Upper lobe of left lung (tissue), 6 donors: Measurements from ENCODE around the gene CCDC124. TPM values are rescaled to one million over a fixed set of nuclear protein-coding genes. Genes with fewer than 3 reads are reported as not detected.
A peak's percentile ranks its signal among the peaks of the same experiment; 100 is the strongest.

Source experiments
- ATAC-seq, 2 donors: fragments of 200-7000 bp; cut with Tn5 transposase; one replicate each; pipeline ENCODE4 v1.9.1; 2022; ENCODE audit warnings: mild to moderate bottlenecking in 2 of 2, moderate library complexity in 2 of 2; ENCODE audit not compliant: low FRiP score in 2 of 2
- DNase-seq, 2 donors: peaks; one replicate each; pipeline ENCODE4 v3.0.0-alpha.2; 2019 to 2020
- H3K27ac ChIP-seq, 4 donors: fragments of 200-600 bp; sonication (generic); one replicate each; pipeline ENCODE4 v1.5.1; 2016 to 2019
- H3K27me3 ChIP-seq, 4 donors: fragments of 200-600 bp; sonication (generic); one replicate each; pipeline ENCODE4 v1.5.1; 2017 to 2019
- H3K36me3 ChIP-seq, 4 donors: fragments of 200-600 bp; sonication (generic); one replicate each; pipeline ENCODE4 v1.5.1; 2016 to 2019
- H3K4me1 ChIP-seq, 4 donors: fragments of 200-600 bp; sonication (generic); one replicate each; pipeline ENCODE4 v1.5.1; 2018 to 2019
- H3K4me3 ChIP-seq, 4 donors: fragments of 200-600 bp; sonication (generic); one replicate each; pipeline ENCODE4 v1.5.1; 2017 to 2019; ENCODE audit warnings: mild to moderate bottlenecking in 2 of 4, moderate library complexity in 1 of 4
- H3K9me3 ChIP-seq, 4 donors: fragments of 200-600 bp; sonication (generic); one replicate each; pipeline ENCODE4 v1.5.1; 2018 to 2019
- EP300 ChIP-seq, 4 donors: sonication (generic); formaldehyde crosslinking; IDR thresholded peaks; one replicate each; pipeline ENCODE4 v1.5.1; 2017; ENCODE audit warnings: antibody characterized with exemption in 4 of 4, control low read depth in 2 of 4
- POLR2A ChIP-seq, 4 donors: fragments of 450-650 bp; IDR thresholded peaks; one replicate each; pipeline ENCODE4 v1.5.1; 2016 to 2017; ENCODE audit warnings: antibody characterized with exemption in 4 of 4, mild to moderate bottlenecking in 2 of 4
- POLR2AphosphoS5 ChIP-seq, 2 donors: sonication (generic); formaldehyde crosslinking; IDR thresholded peaks; one replicate each; pipeline ENCODE4 v1.5.1; 2017; ENCODE audit warnings: antibody characterized with exemption in 2 of 2
- WGBS, 2 donors: methylation state at CpG; one replicate each; pipeline ENCODE4 v1.1.5; 2017 to 2018; 5-methylcytosine and 5-hydroxymethylcytosine counted together
- total RNA-seq, 6 donors: library from RNA; depleted of rRNA in 4 of 6; stranded (reverse); fragments of >200 nt in 4 of 6; gene quantifications; one replicate each; pipeline versions ENCODE4 v1.1.0 to v1.2.1, GENCODE V29; 2016 to 2021
- TF ChIP-seq, protein P1 (sequence below), 6 experiments: fragments of 450-650 bp in 4 of 6; fragments of 200-600 bp in 2 of 6; sonication (generic) in 2 of 6; IDR thresholded peaks; one replicate each; pipeline ENCODE4 v1.5.1; 2016 to 2019; ENCODE audit warnings: antibody characterized with exemption in 6 of 6
- donor health status: DM: no; HTN: no; CAD: no; lungs with moderate emphysema.
- donor health status: DM: no; HTN: yes; CAD: no; lungs with severe emphysema.

Gene CCDC124
- total RNA-seq, 6 donors from 2014 or later, result 50.2 to 83.3 (median 62.1) TPM

DNA sequence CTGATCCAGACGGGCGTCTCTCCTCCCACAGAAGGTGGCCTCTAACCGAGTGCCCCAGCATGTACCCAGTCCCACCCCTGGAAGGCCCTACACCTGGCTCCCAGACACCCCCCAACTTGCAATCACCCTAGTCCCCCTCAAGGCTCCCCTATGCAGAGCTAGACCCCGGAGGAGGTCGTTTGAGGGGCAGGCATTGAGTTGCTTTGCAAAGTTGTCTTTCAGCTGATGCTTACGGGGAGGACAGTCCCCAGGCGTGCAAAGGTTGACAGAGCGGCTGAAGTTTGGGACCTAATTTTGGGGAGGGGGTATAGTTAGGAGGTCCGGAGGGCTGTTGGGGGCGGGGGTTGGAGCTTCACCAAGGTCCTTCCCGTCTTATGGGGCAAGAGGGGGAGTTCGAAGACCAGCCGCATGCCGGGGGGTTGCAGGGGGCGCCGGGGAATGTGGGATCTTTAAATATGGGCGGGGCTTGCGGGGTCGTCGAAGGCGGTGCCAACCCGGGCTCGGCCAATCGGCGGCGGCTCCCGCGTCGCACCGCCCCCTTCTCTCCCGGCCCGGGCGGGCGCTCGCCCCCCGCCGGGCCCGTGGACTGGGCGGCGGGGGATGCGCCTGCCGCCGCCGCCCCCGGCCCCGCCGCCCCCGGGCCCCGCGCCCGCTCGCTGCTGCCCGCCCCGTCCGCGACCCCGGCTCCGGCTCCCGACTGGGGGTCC is 33.9 kb downstream of the CCDC124 start, which contains the start of gene KCNN1:
Gene KCNN1 (plus strand): TSS at position 558 of the 707 bp plus-strand sequence. CDS start 6,782 bp downstream, outside the sequence.
- Histone ChIP-seq H3K4me3 (peak within 1 kb of the TSS in 2 of 4 donors; percentile 23 to 24), H3K27me3 (peaks cover 0 to 20% (median 9%) of the 10 kb centered on the region in 4 donors), H3K9me3 (no peaks in the 10 kb centered on the region), H3K4me1 (peaks cover 0 to 13% (median 4%) of the 10 kb centered on the region in 4 donors), H3K27ac (no peak within 1 kb of the TSS), H3K36me3 (no peaks in the 10 kb centered on the region)
- WGBS, 2 donors, result 12 to 17% methylated on average over 9 to 27 of the region's 59 CpGs
- no peak for TF ChIP-seq EP300 (IDR thresholded peaks at IDR 0.05)
- TF ChIP-seq POLR2A (IDR thresholded peaks at IDR 0.05), result no peak
- TF ChIP-seq, protein P1, sequence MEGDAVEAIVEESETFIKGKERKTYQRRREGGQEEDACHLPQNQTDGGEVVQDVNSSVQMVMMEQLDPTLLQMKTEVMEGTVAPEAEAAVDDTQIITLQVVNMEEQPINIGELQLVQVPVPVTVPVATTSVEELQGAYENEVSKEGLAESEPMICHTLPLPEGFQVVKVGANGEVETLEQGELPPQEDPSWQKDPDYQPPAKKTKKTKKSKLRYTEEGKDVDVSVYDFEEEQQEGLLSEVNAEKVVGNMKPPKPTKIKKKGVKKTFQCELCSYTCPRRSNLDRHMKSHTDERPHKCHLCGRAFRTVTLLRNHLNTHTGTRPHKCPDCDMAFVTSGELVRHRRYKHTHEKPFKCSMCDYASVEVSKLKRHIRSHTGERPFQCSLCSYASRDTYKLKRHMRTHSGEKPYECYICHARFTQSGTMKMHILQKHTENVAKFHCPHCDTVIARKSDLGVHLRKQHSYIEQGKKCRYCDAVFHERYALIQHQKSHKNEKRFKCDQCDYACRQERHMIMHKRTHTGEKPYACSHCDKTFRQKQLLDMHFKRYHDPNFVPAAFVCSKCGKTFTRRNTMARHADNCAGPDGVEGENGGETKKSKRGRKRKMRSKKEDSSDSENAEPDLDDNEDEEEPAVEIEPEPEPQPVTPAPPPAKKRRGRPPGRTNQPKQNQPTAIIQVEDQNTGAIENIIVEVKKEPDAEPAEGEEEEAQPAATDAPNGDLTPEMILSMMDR (IDR thresholded peaks at IDR 0.05), result no peak
- TF ChIP-seq POLR2AphosphoS5 (IDR thresholded peaks at IDR 0.05), result no peak
- DNase-seq (peak in 1 of 2 donors; percentile 78), ATAC-seq (peak in 1 of 2 donors; percentile 46)

DNA sequence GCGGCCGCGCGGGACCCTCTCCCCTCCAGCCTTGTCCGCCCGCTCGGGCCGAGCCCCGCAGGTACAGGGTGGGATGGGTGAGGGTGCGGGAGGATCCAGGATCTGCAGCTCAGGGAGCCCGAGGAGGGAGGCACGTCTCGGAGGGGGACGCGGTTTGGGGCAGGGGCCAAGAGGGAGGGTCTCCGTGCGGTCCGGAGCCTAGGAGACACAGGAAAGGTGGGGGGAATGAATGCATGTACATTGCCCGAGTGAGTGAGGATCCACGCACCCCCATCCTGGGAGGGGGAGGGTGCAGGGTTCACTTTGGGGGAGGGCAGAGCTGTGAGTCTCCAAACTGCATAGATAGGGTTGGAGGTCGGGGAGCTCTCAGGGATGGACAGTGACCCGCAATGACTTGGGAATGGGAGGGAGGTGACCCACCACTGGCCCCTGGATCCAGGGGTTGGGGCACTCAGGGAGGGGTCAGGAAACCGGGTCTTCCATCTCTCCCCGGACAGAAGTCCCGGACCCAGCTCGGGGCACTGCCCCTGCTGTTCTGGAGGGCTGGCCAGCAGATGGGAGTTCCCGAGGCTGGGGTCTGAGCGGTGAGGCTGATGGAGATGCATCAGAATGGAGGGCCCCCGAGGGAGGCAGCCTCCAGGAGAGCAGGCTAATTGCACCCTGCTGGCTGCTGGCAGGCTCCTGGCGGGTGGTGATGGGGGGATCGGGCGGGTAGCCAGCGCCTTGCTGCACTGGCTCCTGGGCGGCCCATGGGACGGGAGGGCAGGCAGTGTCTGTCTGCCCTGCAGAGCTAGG is 34.6 kb downstream of the CCDC124 start:
- DNase-seq, result no peak
- Histone ChIP-seq H3K27me3 (peaks cover 0 to 20% (median 9%) of the 10 kb centered on the region in 4 donors), H3K36me3 (no peaks in the 10 kb centered on the region), H3K27ac (no peak overlapping the region), H3K4me1 (peaks cover 0 to 13% (median 4%) of the 10 kb centered on the region in 4 donors), H3K4me3 (peak overlapping the region in 2 of 4 donors; percentile 23 to 24), H3K9me3 (no peaks in the 10 kb centered on the region)
- ATAC-seq, result no peak
- no peak for TF ChIP-seq POLR2A (IDR thresholded peaks at IDR 0.05)
- TF ChIP-seq POLR2AphosphoS5 (IDR thresholded peaks at IDR 0.05), result no peak
- TF ChIP-seq EP300 (IDR thresholded peaks at IDR 0.05), result no peak
- TF ChIP-seq, protein P1 (IDR thresholded peaks at IDR 0.05), result no peak
- WGBS, 2 donors, result 10 to 16% methylated on average over 12 to 28 of the region's 35 CpGs

DNA sequence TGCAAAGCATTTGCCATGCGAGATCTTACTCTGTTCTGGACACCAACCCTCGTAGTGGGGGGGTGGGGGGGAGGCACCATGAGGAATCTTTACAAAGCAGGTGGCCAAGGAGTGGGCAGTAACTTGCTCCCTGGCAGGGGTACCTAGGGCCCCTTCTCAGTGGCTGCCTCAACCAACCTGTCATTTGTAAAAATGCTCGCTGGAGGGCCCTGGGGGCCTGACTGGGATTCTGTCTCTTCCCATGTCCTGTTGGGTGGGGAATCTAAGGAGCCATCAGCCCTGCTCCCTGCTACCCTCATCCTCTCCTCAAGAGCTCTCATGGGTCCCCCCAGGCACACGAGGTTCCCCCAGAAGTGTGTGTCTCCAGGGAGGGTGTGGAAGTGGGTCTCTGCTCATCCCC is 35.5 kb downstream of the CCDC124 start:
- H3K36me3 ChIP-seq, result no peaks in the 10 kb centered on the region
- peaks cover 0 to 20% (median 9%) of the 10 kb centered on the region in 4 donors for H3K27me3 ChIP-seq
- no peaks in the 10 kb centered on the region for H3K9me3 ChIP-seq
- DNase-seq, result no peak
- no peak for ATAC-seq
- H3K27ac ChIP-seq, result no peak overlapping the region
- TF ChIP-seq, protein P1 (IDR thresholded peaks at IDR 0.05), result no peak
- TF ChIP-seq EP300 (IDR thresholded peaks at IDR 0.05) (no peak), POLR2AphosphoS5 (IDR thresholded peaks at IDR 0.05) (no peak), POLR2A (IDR thresholded peaks at IDR 0.05) (no peak)
- WGBS, 2 donors, result 71 to 79% methylated on average over 2 to 4 of the region's 4 CpGs
- H3K4me3 ChIP-seq, result no peak overlapping the region
- peaks cover 0 to 13% (median 4%) of the 10 kb centered on the region in 4 donors for H3K4me1 ChIP-seq

DNA sequence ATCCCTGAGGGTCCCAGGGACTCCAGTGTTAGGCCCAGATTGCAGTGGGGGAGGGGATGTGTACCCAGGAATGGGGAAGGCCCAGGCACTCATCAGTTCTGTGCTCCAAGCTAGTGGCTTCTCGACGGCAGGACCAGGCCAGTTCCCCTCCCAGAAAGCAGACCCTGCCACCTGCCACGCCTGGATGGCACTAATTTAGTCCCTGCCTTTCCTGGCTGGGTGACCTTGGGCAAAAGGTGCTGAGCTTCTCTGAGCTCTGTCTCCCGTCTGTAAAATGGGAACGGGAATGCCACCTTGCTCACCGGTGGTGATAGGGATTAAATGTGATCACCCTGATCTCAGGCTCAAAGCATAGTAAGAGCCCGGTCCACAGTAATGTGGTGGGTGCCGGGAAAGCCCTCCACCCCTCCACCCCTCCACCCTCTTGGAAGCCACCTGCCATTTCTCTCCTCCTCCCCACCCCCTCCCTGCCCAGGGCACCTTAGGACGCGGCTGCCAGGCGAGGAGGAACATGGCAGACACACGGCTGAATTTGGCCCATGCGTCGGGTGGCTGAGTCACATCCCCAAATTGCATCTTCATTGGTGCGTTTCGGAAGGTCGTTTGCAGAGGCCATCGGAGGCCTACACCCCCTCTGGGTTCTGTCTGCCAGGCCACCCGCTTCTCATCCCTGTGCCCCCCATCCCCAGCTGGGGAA is 36.4 kb downstream of the CCDC124 start:
- Histone ChIP-seq H3K27me3 (peaks cover 0 to 20% (median 9%) of the 10 kb centered on the region in 4 donors), H3K27ac (no peak overlapping the region), H3K4me3 (no peak overlapping the region), H3K9me3 (no peaks in the 10 kb centered on the region), H3K4me1 (peaks cover 0 to 13% (median 4%) of the 10 kb centered on the region in 4 donors), H3K36me3 (no peaks in the 10 kb centered on the region)
- DNase-seq, result no peak
- WGBS, 2 donors, result 88 to 92% methylated on average over 5 to 14 of the region's 19 CpGs
- no peak for TF ChIP-seq POLR2AphosphoS5 (IDR thresholded peaks at IDR 0.05)
- TF ChIP-seq EP300 (IDR thresholded peaks at IDR 0.05), result no peak
- TF ChIP-seq POLR2A (IDR thresholded peaks at IDR 0.05), result no peak
- TF ChIP-seq, protein P1 (IDR thresholded peaks at IDR 0.05), result no peak
- no peak for ATAC-seq
